BLaER1 treated with 17β-estradiol and CSF1 and Interleukin-3, amounts not matched to agents 10 nM and 100 nM (cell line): ENCODE measurements around the gene OTUD5.

ENCODE experiments used
- H3K27ac ChIP-seq, 11 experiments: shearing (Covaris generic); formaldehyde crosslinking; 2 replicates each; pipeline ENCODE4 v1.8.1; 2022
- H3K27me3 ChIP-seq, 11 experiments: shearing (Covaris generic); formaldehyde crosslinking; 2 replicates each; pipeline ENCODE4 v1.8.1; 2022
- H3K36me3 ChIP-seq, 11 experiments: shearing (Covaris generic); formaldehyde crosslinking; 2 replicates each; pipeline ENCODE4 v1.8.1; 2022
- H3K4me1 ChIP-seq, 10 experiments: shearing (Covaris generic); formaldehyde crosslinking; 2 replicates each; pipeline ENCODE4 v1.8.1; 2022
- H3K4me2 ChIP-seq, 11 experiments: shearing (Covaris generic); formaldehyde crosslinking; 2 replicates each; pipeline ENCODE4 v1.8.1; 2022
- H3K4me3 ChIP-seq, 10 experiments: shearing (Covaris generic); formaldehyde crosslinking; 2 replicates each; pipeline ENCODE4 v1.8.1; 2022
- H3K9ac ChIP-seq, 11 experiments: shearing (Covaris generic); formaldehyde crosslinking; 2 replicates each; pipeline ENCODE4 v1.8.1; 2022
- H3K9me3 ChIP-seq, 11 experiments: shearing (Covaris generic); formaldehyde crosslinking; replicated peaks in 1 of 11; 2 replicates each; pipeline ENCODE4 v1.8.1; 2022
- H4K20me1 ChIP-seq, 11 experiments: shearing (Covaris generic); formaldehyde crosslinking; 2 replicates each; pipeline ENCODE4 v1.8.1; 2022
- Cebpa-rat ChIP-seq, 11 experiments: shearing (Covaris generic); IDR thresholded peaks; 2 replicates each; pipeline ENCODE4 v1.8.1; 2022

OTUD5 gene

GRCh38 chrX:48938721-48939425, 18.5 kb downstream of the OTUD5 start:
- Histone ChIP-seq H3K4me3 (no peak overlapping the region), H3K27me3 (peaks cover 24 to 88% (median 74%) of the 10 kb centered on the region in 11 experiments), H3K4me1 (peaks cover 51 to 91% (median 66%) of the 10 kb centered on the region in 10 experiments), H3K9me3 (no peaks in the 10 kb centered on the region), H3K36me3 (peaks cover 7 to 36% (median 23%) of the 10 kb centered on the region in 11 experiments), H4K20me1 (peaks cover 0 to 90% (median 52%) of the 10 kb centered on the region in 11 experiments; a peak in 17 of 22 replicates), H3K9ac (peak overlapping the region; percentile 36 to 80 (median 68); a peak in 13 of 22 replicates), H3K4me2 (peak overlapping the region; percentile 60 to 85 (median 73)), H3K27ac (peak overlapping the region; percentile 14 to 92 (median 82); a peak in 20 of 22 replicates)
- no peak for TF ChIP-seq Cebpa-rat (IDR thresholded peaks at IDR 0.05)

DNA sequence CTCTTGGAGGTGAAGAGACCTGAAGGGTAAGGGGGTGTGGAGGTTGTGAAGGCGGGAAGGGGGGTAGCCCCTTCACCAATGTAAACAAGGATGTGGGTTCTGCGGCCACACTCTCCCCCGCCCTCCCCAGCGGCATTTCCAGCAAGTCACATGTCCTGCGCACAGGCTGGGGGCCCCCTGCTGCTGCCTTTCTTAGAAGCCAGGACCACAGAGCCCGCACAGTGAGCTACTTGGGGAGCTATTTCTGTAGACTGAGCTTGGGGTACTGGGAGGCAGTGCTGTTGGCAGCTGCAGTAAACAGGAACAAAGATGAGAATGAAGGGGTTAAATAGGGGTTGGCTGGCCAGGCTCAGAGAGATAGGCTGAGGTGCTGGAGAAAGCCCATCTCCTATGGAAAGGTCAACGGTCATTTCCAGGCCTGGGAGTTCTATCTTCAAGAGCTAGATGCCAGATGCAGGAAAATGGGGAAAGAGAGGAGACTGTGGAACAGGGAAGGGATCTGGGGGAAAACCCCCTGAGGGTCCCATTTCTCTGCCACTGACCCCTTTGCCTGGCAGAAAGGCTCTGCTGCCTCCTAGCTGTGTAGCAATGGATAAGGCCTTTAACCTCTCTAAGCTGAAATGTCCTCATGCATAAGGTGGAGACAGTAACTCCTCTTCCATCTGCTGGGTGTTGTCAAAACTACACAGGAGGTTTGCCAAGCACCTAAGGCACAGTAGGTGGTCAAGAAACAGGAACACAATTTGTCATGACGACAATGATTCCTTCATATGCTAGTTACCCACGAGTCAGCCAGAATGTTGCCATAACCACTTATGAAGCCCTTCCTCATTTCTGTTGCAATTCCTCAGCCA, 20.1 kb downstream of the OTUD5 start:
- Histone ChIP-seq H3K27me3 (peaks cover 21 to 72% (median 58%) of the 10 kb centered on the region in 11 experiments; a peak in 20 of 22 replicates), H3K4me2 (peak overlapping the region; percentile 60 to 85 (median 73)), H3K9ac (peak overlapping the region; percentile 52 to 80 (median 68); a peak in 21 of 22 replicates), H4K20me1 (peaks cover 0 to 76% (median 42%) of the 10 kb centered on the region in 11 experiments; a peak in 16 of 22 replicates), H3K9me3 (peaks cover 0 to 9% (median 6%) of the 10 kb centered on the region in 11 experiments; a peak in 8 of 22 replicates), H3K4me1 (peaks cover 51 to 91% (median 66%) of the 10 kb centered on the region in 10 experiments), H3K27ac (peak overlapping the region; percentile 14 to 92 (median 82)), H3K4me3 (peak overlapping the region in 6 of 10 experiments; percentile 7 to 55 (median 32); a peak in 9 of 20 replicates), H3K36me3 (peaks cover 9 to 39% (median 26%) of the 10 kb centered on the region in 11 experiments)
- peak in 4 of 11 experiments; percentile 21 to 72 (median 32); a peak in 5 of 22 replicates for TF ChIP-seq Cebpa-rat (IDR thresholded peaks at IDR 0.05)

DNA sequence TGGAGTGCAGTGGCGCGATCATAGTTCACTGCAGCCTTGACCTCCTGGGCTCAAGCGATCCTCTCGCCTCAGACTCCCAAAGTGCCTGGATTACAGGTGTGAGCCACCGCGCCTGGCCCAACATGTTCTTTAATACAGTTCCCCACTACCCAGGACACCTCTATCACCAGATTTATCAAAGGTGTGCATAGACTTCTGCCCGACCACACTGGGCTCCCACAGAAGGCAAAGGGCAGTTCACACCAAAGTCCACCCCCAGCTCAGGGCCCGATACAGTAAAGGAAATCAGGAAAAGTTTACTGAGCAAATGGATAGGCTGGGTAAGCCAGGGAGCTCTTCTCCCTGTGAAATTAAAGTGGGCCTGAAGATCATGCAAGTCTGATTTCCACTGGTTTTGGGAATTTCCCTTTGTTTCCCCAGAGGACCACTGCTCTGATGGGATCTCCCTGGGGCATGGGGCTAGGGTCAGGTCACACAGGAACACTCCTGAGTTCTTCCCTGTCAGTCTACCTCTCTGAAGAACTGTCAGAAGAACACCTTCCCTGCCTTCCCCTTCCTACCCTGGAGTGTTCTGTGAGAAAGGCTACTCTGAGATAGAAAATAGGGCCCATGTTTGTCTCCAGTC, 20.9 kb downstream of the OTUD5 start:
- peak overlapping the region; percentile 60 to 85 (median 73) for H3K4me2 ChIP-seq
- peaks cover 0 to 69% (median 42%) of the 10 kb centered on the region in 11 experiments; a peak in 16 of 22 replicates for H4K20me1 ChIP-seq
- H3K36me3 ChIP-seq = peaks cover 9 to 40% (median 28%) of the 10 kb centered on the region in 11 experiments
- peak overlapping the region; percentile 52 to 80 (median 68); a peak in 20 of 22 replicates for H3K9ac ChIP-seq
- peaks cover 51 to 84% (median 64%) of the 10 kb centered on the region in 10 experiments for H3K4me1 ChIP-seq
- H3K9me3 ChIP-seq = peaks cover 0 to 9% (median 6%) of the 10 kb centered on the region in 11 experiments; a peak in 8 of 22 replicates
- H3K27ac ChIP-seq = peak overlapping the region; percentile 14 to 92 (median 82); a peak in 21 of 22 replicates
- peak overlapping the region in 2 of 10 experiments; percentile 33 to 42; a peak in 4 of 20 replicates for H3K4me3 ChIP-seq
- TF ChIP-seq Cebpa-rat (IDR thresholded peaks at IDR 0.05) = no peak
- H3K27me3 ChIP-seq = peaks cover 14 to 65% (median 52%) of the 10 kb centered on the region in 11 experiments; a peak in 20 of 22 replicates

DNA sequence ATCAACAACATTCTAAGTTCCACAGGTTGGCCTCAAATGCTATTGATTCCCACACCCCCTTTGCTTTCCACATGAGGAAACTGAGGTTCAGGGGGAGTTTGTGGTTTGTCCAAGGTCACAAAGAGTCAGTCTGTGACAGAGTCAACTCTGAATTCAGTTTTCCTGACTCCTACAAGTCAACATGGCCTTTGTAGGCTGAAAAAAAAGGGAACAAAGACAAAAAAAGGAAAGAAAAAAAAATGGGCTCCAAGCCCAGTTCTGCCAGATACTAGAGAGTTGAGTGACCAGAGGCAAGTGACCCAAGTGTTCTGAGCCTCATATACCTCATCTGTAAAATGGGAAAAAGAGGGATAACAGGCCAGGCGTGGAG, 22.1 kb downstream of the OTUD5 start:
- Histone ChIP-seq H3K36me3 (peaks cover 15 to 51% (median 31%) of the 10 kb centered on the region in 11 experiments), H3K9ac (peak overlapping the region in 3 of 11 experiments; percentile 14 to 57 (median 24); a peak in 5 of 22 replicates), H3K9me3 (peaks cover 0 to 9% (median 6%) of the 10 kb centered on the region in 11 experiments; a peak in 8 of 22 replicates), H3K4me1 (peaks cover 44 to 72% (median 52%) of the 10 kb centered on the region in 10 experiments), H3K27ac (peak overlapping the region in 6 of 11 experiments; percentile 5 to 92 (median 90); a peak in 9 of 22 replicates), H3K27me3 (peaks cover 8 to 53% (median 43%) of the 10 kb centered on the region in 11 experiments; a peak in 20 of 22 replicates), H4K20me1 (peaks cover 0 to 57% (median 32%) of the 10 kb centered on the region in 11 experiments; a peak in 16 of 22 replicates), H3K4me3 (no peak overlapping the region), H3K4me2 (peak overlapping the region in 5 of 11 experiments; percentile 13 to 85 (median 73); a peak in 10 of 22 replicates)
- TF ChIP-seq Cebpa-rat (IDR thresholded peaks at IDR 0.05) = no peak

- Histone ChIP-seq H3K4me1 (peaks cover 39 to 67% (median 47%) of the 10 kb centered on the region in 10 experiments), H3K27me3 (peaks cover 8 to 47% (median 37%) of the 10 kb centered on the region in 11 experiments; a peak in 20 of 22 replicates), H3K4me3 (no peak overlapping the region), H3K9ac (peak overlapping the region in 3 of 11 experiments; percentile 14 to 57 (median 24); a peak in 5 of 22 replicates), H4K20me1 (peaks cover 0 to 51% (median 27%) of the 10 kb centered on the region in 11 experiments; a peak in 16 of 22 replicates), H3K36me3 (peaks cover 15 to 57% (median 34%) of the 10 kb centered on the region in 11 experiments), H3K4me2 (peak overlapping the region in 5 of 11 experiments; percentile 13 to 85 (median 73); a peak in 10 of 22 replicates), H3K9me3 (peaks cover 0 to 9% (median 6%) of the 10 kb centered on the region in 11 experiments; a peak in 8 of 22 replicates), H3K27ac (peak overlapping the region in 6 of 11 experiments; percentile 5 to 92 (median 90); a peak in 9 of 22 replicates)
- TF ChIP-seq Cebpa-rat (IDR thresholded peaks at IDR 0.05) = no peak
These were observed 22.7 kb downstream of the OTUD5 start for GRCh38 chrX:48934581-48935300.

GRCh38 chrX:48933757-48934156, 23.6 kb downstream of the OTUD5 start:
- no peak overlapping the region for H3K9ac ChIP-seq
- peak overlapping the region in 3 of 11 experiments; percentile 12 to 26 (median 14); a peak in 2 of 22 replicates for H3K27ac ChIP-seq
- peaks cover 15 to 62% (median 34%) of the 10 kb centered on the region in 11 experiments for H3K36me3 ChIP-seq
- H3K9me3 ChIP-seq = peaks cover 0 to 9% (median 6%) of the 10 kb centered on the region in 11 experiments; a peak in 8 of 22 replicates
- H3K27me3 ChIP-seq = peaks cover 5 to 37% (median 28%) of the 10 kb centered on the region in 11 experiments; a peak in 20 of 22 replicates
- peak overlapping the region in 3 of 11 experiments; percentile 73 to 85 (median 73); a peak in 5 of 22 replicates for H3K4me2 ChIP-seq
- H3K4me3 ChIP-seq = no peak overlapping the region
- no peak for TF ChIP-seq Cebpa-rat (IDR thresholded peaks at IDR 0.05)
- peaks cover 0 to 41% (median 17%) of the 10 kb centered on the region in 11 experiments; a peak in 16 of 22 replicates for H4K20me1 ChIP-seq
- H3K4me1 ChIP-seq = peaks cover 29 to 57% (median 37%) of the 10 kb centered on the region in 10 experiments
